Measurements from ENCODE around the gene CAMTA2.
"Not testable (repeated sequence)": the region's sequence is repeated elsewhere in the genome, so short reads cannot be mapped to it uniquely, and the experiment has no call there.

The CAMTA2 gene

GRCh38 chr17:4933646-4934045 lies 53.8 kb downstream of the CAMTA2 start:
- peaks cover under 1% of the 10 kb centered on the region; the same call in 1 of the 2 replicates for H3K4me1 ChIP-seq (ENCODE audit: control insufficient read depth, insufficient read depth, low read length)
- H3K27ac ChIP-seq (ENCODE audit: low read length), result no peak overlapping the region
- H3K36me3 ChIP-seq (ENCODE audit: control insufficient read depth, insufficient read depth, low read length), result peaks cover 7% of the 10 kb centered on the region; the same call in 1 of the 2 replicates
- H3K4me3 ChIP-seq (ENCODE audit: low read length), result no peak overlapping the region
- WGBS (ENCODE audit: insufficient coverage, insufficient read length), result 100% methylated on average over 3 of the region's 16 CpGs
- H3K27me3 ChIP-seq (ENCODE audit: control insufficient read depth, insufficient read depth, low read length), result no peaks in the 10 kb centered on the region
- no peak for DNase-seq (ENCODE audit: low read depth, low spot score)
- H3K9me3 ChIP-seq (ENCODE audit: control insufficient read depth, insufficient read depth, low read length), result no peaks in the 10 kb centered on the region

GRCh38 chr17:4932756-4933155 lies 54.7 kb downstream of the CAMTA2 start:
- H3K36me3 ChIP-seq (ENCODE audit: control insufficient read depth, insufficient read depth, low read length), result peaks cover 2% of the 10 kb centered on the region; the same call in 1 of the 2 replicates
- no peaks in the 10 kb centered on the region for H3K27me3 ChIP-seq (ENCODE audit: control insufficient read depth, insufficient read depth, low read length)
- no peak overlapping the region for H3K27ac ChIP-seq (ENCODE audit: low read length)
- WGBS (ENCODE audit: insufficient coverage, insufficient read length), result no CpG with 5 or more reads among the region's 12 CpGs
- no peak overlapping the region for H3K4me3 ChIP-seq (ENCODE audit: low read length)
- no peaks in the 10 kb centered on the region for H3K9me3 ChIP-seq (ENCODE audit: control insufficient read depth, insufficient read depth, low read length)
- no peaks in the 10 kb centered on the region for H3K4me1 ChIP-seq (ENCODE audit: control insufficient read depth, insufficient read depth, low read length)
- no peak for DNase-seq (ENCODE audit: low read depth, low spot score)

GRCh38 chr17:4931963-4932362 lies 55.5 kb downstream of the CAMTA2 start, which contains the start of gene GP1BA:
GP1BA (plus strand) TSS chr17:4932277; CDS start chr17:4932605, 328 bp downstream.
- Histone ChIP-seq H3K4me1 (ENCODE audit: control insufficient read depth, insufficient read depth, low read length) (no peaks in the 10 kb centered on the region), H3K27ac (ENCODE audit: low read length) (no peak within 1 kb of the TSS), H3K9me3 (ENCODE audit: control insufficient read depth, insufficient read depth, low read length) (no peaks in the 10 kb centered on the region), H3K4me3 (ENCODE audit: low read length) (no peak within 1 kb of the TSS), H3K36me3 (ENCODE audit: control insufficient read depth, insufficient read depth, low read length) (0 out of 2 replicates have a peak, but pooled peaks cover 2% of the 10 kb centered on the region), H3K27me3 (ENCODE audit: control insufficient read depth, insufficient read depth, low read length) (no peaks in the 10 kb centered on the region)
- WGBS (ENCODE audit: insufficient coverage, insufficient read length), result no CpG with 5 or more reads among the region's 14 CpGs
- no peak for DNase-seq (ENCODE audit: low read depth, low spot score)

- no peaks in the 10 kb centered on the region for H3K9me3 ChIP-seq (ENCODE audit: control insufficient read depth, insufficient read depth, low read length)
- 0 out of 2 replicates have a peak, but pooled peaks cover 2% of the 10 kb centered on the region for H3K36me3 ChIP-seq (ENCODE audit: control insufficient read depth, insufficient read depth, low read length)
- 100% methylated on average over 1 of the region's 18 CpGs for WGBS (ENCODE audit: insufficient coverage, insufficient read length)
- H3K27ac ChIP-seq (ENCODE audit: low read length), result no peak overlapping the region
- no peaks in the 10 kb centered on the region for H3K4me1 ChIP-seq (ENCODE audit: control insufficient read depth, insufficient read depth, low read length)
- DNase-seq (ENCODE audit: low read depth, low spot score), result no peak
- H3K27me3 ChIP-seq (ENCODE audit: control insufficient read depth, insufficient read depth, low read length), result no peaks in the 10 kb centered on the region
- no peak overlapping the region for H3K4me3 ChIP-seq (ENCODE audit: low read length)
Observed at GRCh38 chr17:4928881-4929280, 58.6 kb downstream of the CAMTA2 start.

GRCh38 chr17:4926577-4927335 lies 60.7 kb downstream of the CAMTA2 start:
- H3K36me3 ChIP-seq (ENCODE audit: control insufficient read depth, insufficient read depth, low read length); H3K27ac ChIP-seq (ENCODE audit: low read length); H3K4me1 ChIP-seq (ENCODE audit: control insufficient read depth, insufficient read depth, low read length); H3K9me3 ChIP-seq (ENCODE audit: control insufficient read depth, insufficient read depth, low read length); H3K27me3 ChIP-seq (ENCODE audit: control insufficient read depth, insufficient read depth, low read length); DNase-seq (ENCODE audit: low read depth, low spot score); H3K4me3 ChIP-seq (ENCODE audit: low read length): not testable (repeated sequence)
- no CpG with 5 or more reads among the region's 24 CpGs for WGBS (ENCODE audit: insufficient coverage, insufficient read length)

GRCh38 chr17:4921320-4921719 lies 66.2 kb downstream of the CAMTA2 start:
- no CpG with 5 or more reads among the region's 4 CpGs for WGBS (ENCODE audit: insufficient coverage, insufficient read length)
- DNase-seq (ENCODE audit: low read depth, low spot score), result no peak
- no peaks in the 10 kb centered on the region for H3K36me3 ChIP-seq (ENCODE audit: control insufficient read depth, insufficient read depth, low read length)
- no peaks in the 10 kb centered on the region for H3K27me3 ChIP-seq (ENCODE audit: control insufficient read depth, insufficient read depth, low read length)
- no peak overlapping the region for H3K27ac ChIP-seq (ENCODE audit: low read length)
- no peak overlapping the region for H3K4me3 ChIP-seq (ENCODE audit: low read length)
- no peaks in the 10 kb centered on the region for H3K4me1 ChIP-seq (ENCODE audit: control insufficient read depth, insufficient read depth, low read length)
- no peaks in the 10 kb centered on the region for H3K9me3 ChIP-seq (ENCODE audit: control insufficient read depth, insufficient read depth, low read length)

GRCh38 chr17:4920351-4921048 lies 67.0 kb downstream of the CAMTA2 start:
- no CpG with 5 or more reads among the region's 10 CpGs for WGBS (ENCODE audit: insufficient coverage, insufficient read length)
- no peak for DNase-seq (ENCODE audit: low read depth, low spot score)

GRCh38 chr17:4919511-4920047 lies 67.9 kb downstream of the CAMTA2 start:
- H3K4me3 ChIP-seq (ENCODE audit: low read length), result no peak overlapping the region
- no CpG with 5 or more reads among the region's 8 CpGs for WGBS (ENCODE audit: insufficient coverage, insufficient read length)
- H3K36me3 ChIP-seq (ENCODE audit: control insufficient read depth, insufficient read depth, low read length), result no peaks in the 10 kb centered on the region
- H3K9me3 ChIP-seq (ENCODE audit: control insufficient read depth, insufficient read depth, low read length), result no peaks in the 10 kb centered on the region
- DNase-seq (ENCODE audit: low read depth, low spot score), result no peak
- no peaks in the 10 kb centered on the region for H3K4me1 ChIP-seq (ENCODE audit: control insufficient read depth, insufficient read depth, low read length)
- H3K27me3 ChIP-seq (ENCODE audit: control insufficient read depth, insufficient read depth, low read length), result no peaks in the 10 kb centered on the region
- H3K27ac ChIP-seq (ENCODE audit: low read length), result no peak overlapping the region

More at GRCh38 chr17:4920351-4921048, 67.0 kb downstream of the CAMTA2 start:
- no peaks in the 10 kb centered on the region for H3K4me1 ChIP-seq (ENCODE audit: control insufficient read depth, insufficient read depth, low read length)
- no peak overlapping the region for H3K27ac ChIP-seq (ENCODE audit: low read length)
- no peak overlapping the region for H3K4me3 ChIP-seq (ENCODE audit: low read length)
- no peaks in the 10 kb centered on the region for H3K9me3 ChIP-seq (ENCODE audit: control insufficient read depth, insufficient read depth, low read length)
- no peaks in the 10 kb centered on the region for H3K27me3 ChIP-seq (ENCODE audit: control insufficient read depth, insufficient read depth, low read length)
- H3K36me3 ChIP-seq (ENCODE audit: control insufficient read depth, insufficient read depth, low read length), result no peaks in the 10 kb centered on the region
